ENCODE results near the gene SUFU. TPM values are rescaled to one million over a fixed set of nuclear protein-coding genes. Genes with fewer than 3 reads are reported as not detected.

Gene SUFU
- total and polyA plus RNA-seq, 2 of the 13 experiments (the other 11 are each of a cell fraction or from before 2014, with no cell fraction given) = 2.9 to 5.5 TPM

DNA sequence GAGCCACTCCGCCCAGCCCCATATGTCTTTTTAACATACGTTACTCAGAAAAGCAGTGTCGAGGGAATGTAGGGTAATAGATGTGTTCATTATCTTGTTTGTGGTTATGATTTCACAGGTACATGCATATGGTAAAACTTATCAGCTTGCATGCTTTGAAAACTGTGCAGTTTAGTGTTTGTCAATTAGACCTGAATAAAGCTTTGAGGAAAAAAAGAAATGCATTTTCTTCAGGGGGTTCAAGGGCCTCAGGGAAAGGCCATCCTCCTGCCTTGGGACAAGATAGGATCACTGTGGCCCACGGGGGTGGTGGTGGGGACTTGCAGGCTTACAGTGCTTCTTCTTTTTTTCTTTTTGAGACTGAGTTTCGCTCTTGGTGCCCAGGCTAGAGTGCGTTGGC is 36.5 kb upstream of the SUFU start (continued):
- TF ChIP-seq IRF1 (CRISPR knock-in tag; IDR thresholded peaks at IDR 0.05; ENCODE audit: low read depth) = no peak
- TF ChIP-seq ZXDC (CRISPR knock-in tag; IDR thresholded peaks at IDR 0.05) = no peak
- TF ChIP-seq ZSCAN20 (CRISPR knock-in tag; IDR thresholded peaks at IDR 0.05; ENCODE audit: borderline replicate concordance) = no peak
- no peak for TF ChIP-seq RFXANK (CRISPR knock-in tag; IDR thresholded peaks at IDR 0.05)
- TF ChIP-seq ZNF121 (CRISPR knock-in tag; IDR thresholded peaks at IDR 0.05) = no peak
- no peak for TF ChIP-seq HNRNPUL1 (IDR thresholded peaks at IDR 0.05; ENCODE audit: low read depth, low read length)
- TF ChIP-seq FUBP1 (CRISPR knock-in tag; IDR thresholded peaks at IDR 0.05; ENCODE audit: borderline replicate concordance) = no peak
- no peak for TF ChIP-seq ZNF503 (CRISPR knock-in tag; IDR thresholded peaks at IDR 0.05)
- no peak for TF ChIP-seq ZNF607 (CRISPR knock-in tag; IDR thresholded peaks at IDR 0.05; ENCODE audit: borderline replicate concordance)
- TF ChIP-seq, protein P1, sequence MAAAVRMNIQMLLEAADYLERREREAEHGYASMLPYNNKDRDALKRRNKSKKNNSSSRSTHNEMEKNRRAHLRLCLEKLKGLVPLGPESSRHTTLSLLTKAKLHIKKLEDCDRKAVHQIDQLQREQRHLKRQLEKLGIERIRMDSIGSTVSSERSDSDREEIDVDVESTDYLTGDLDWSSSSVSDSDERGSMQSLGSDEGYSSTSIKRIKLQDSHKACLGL (CRISPR knock-in tag; IDR thresholded peaks at IDR 0.05) = no peak
- no peak for TF ChIP-seq MTA1 (CRISPR knock-in tag; IDR thresholded peaks at IDR 0.05; ENCODE audit: borderline replicate concordance)
- TF ChIP-seq PAX8 (CRISPR knock-in tag; IDR thresholded peaks at IDR 0.05; ENCODE audit: borderline replicate concordance) = no peak
- no peak for TF ChIP-seq KDM3A (CRISPR knock-in tag; IDR thresholded peaks at IDR 0.05; ENCODE audit: low read depth)
- TF ChIP-seq ZNF746 (CRISPR knock-in tag; IDR thresholded peaks at IDR 0.05) = no peak
- no peak for TF ChIP-seq SAP130 (CRISPR knock-in tag; IDR thresholded peaks at IDR 0.05; ENCODE audit: low read depth)
- TF ChIP-seq ZNF550 (CRISPR knock-in tag; IDR thresholded peaks at IDR 0.05; ENCODE audit: borderline replicate concordance) = no peak
- no peak for TF ChIP-seq KAT2B (IDR thresholded peaks at IDR 0.05; ENCODE audit: borderline replicate concordance, low read depth, low read length)
- TF ChIP-seq RXRB (CRISPR knock-in tag; IDR thresholded peaks at IDR 0.05; ENCODE audit: borderline replicate concordance) = no peak

Data from HepG2 (cell line).